GM21423 (cell line): ENCODE data around the gene SH3RF3.

Experiments
- ATAC-seq: cut with Tn5 transposase; IDR thresholded peaks from one replicate; pipeline ENCODE4 v1.9.1; 2021; ENCODE audit warnings: mild to moderate bottlenecking, moderate library complexity; ENCODE audit not compliant: unreplicated experiment

The SH3RF3 gene

DNA sequence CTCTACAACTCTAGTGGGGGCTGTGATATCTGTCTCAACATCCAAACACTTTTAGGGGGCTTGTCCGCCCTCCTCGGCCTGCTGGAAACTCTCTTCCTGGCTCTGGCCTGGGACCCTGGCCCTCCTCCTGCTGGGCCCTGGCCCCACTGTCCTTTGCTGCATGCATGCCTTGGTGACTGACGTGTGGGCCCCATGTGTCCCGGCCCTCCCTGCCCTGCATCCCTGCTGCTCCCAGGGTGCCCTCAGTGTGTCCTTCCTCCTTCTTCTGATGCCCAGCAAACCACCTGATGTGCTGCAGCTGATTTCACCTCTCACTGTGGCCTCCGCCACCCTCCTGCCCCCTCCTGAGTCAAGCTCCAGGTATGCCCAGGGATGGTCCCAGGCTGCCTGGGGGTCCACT is 383.1 kb downstream of the SH3RF3 start:
- no peak for ATAC-seq

DNA sequence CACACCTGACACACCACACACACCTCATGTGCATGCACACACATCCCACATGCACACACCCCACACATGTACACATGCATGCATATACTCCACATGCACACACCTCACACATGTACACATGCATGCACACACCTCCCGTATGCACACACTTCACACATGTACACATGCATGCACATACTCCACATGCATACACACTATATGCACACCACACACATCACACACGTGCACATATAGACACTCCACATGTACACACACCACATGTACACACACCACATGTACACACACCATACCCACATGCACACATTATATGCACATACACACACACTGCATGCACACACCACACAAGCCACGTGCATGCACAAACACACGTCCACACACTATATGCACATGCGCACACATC is 384.2 kb downstream of the SH3RF3 start:
- no peak for ATAC-seq

DNA sequence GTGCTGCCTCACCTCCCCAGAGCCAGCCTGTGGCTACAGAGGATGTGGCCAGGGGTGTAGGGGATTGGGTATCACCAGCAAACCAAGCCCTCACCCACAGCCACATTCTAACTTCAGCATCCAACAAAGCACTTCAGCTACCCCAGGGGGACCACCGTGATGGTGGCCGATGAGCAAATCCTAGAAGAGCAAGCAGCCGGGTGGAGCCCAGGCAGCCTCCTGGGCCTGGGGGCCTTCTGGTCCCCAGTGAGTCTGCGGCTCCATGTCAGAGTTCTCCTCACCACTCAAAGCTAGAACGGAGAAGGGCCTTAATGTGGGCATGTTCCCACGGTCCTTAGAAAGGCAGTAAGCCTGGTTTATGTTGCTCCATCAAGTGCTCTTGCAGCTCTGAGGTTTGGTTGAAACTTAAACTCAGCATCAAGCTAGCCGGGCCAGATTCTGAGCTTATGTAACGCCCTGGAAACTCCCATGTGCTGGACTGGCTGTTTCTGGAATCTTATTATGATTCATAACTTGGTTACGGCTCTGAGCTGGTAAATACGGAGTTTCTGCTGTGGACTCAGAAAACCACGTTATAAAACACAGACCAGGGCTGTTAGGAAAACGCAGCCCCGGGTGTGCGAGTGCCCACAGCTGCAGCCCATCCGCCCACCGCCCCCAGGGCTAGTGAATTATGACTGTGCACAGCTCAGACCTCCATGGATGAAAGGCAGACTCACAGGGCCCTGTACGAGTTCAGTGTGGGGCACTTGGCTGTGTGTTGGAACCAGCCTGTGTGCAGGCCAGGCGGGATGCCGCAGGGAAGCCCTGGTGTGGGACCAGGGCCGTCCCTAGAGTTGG is 385.0 kb downstream of the SH3RF3 start:
- ATAC-seq = peak; percentile 68

DNA sequence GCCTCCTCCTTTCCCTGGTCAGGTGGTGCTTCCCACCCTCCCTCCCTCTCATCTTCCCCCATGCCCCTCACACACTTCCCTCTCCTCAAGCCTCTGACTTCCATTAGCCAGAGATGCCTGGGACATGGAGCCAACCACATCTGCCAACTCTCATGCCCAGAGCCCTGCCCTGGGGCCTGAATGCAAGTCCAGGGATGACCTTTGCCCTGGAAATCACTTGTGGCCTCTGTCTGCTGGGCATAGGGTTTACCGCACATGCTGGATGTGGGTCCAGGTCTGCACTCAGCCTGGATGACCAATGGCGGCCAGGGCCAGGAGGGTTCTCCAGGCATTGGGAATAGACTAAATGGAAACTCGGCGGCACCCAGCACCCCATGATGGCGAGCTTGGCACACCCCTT is 385.9 kb downstream of the SH3RF3 start:
- ATAC-seq = no peak

GRCh38 chr2:109516445-109517117 is 387.6 kb downstream of the SH3RF3 start:
- no peak for ATAC-seq

GRCh38 chr2:109517118-109517889 is 388.3 kb downstream of the SH3RF3 start:
- ATAC-seq = no peak

DNA sequence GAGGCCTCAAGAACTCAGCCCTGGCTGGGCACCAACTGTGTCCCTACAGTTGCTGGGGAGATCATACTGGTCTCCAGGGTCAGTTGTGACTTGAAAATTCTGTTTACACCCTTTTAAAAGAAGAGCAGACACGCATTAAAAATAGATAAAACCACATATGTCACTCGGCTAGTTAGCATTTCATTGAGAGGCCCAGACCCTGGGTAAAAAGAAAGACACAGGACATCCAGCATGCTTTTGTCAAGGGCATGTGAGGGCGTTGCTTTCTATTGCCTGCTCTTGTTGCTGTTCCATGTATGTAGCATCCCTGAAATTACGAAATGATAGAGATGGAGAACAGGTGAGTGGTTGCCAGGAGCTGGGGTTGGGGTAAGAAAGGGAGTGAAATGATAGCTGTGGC is 390.5 kb downstream of the SH3RF3 start:
- no peak for ATAC-seq

- ATAC-seq = no peak
Observed at GRCh38 chr2:109521233-109522062, 392.4 kb downstream of the SH3RF3 start.

- ATAC-seq = no peak
Observed at GRCh38 chr2:109522063-109522374, 393.0 kb downstream of the SH3RF3 start.

DNA sequence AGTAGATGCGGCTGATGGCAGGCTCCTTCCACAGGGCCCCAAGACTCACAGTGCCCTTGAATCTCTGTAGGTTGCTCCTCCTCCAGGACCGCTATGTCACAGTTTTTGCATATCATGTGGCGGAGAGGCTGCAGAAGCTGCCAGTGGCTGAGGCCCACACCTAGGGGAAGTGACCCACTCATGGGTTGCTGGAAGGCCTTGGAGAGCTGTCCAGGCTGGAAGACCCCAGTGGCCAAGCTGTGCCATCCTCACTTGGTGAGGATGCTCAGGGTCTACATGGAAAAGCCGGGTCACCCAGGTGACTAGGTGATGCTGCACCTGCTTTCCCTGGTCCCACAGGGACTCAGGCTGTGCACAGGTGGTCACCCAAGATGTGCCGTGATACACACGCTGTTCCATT is 394.1 kb downstream of the SH3RF3 start:
- no peak for ATAC-seq

DNA sequence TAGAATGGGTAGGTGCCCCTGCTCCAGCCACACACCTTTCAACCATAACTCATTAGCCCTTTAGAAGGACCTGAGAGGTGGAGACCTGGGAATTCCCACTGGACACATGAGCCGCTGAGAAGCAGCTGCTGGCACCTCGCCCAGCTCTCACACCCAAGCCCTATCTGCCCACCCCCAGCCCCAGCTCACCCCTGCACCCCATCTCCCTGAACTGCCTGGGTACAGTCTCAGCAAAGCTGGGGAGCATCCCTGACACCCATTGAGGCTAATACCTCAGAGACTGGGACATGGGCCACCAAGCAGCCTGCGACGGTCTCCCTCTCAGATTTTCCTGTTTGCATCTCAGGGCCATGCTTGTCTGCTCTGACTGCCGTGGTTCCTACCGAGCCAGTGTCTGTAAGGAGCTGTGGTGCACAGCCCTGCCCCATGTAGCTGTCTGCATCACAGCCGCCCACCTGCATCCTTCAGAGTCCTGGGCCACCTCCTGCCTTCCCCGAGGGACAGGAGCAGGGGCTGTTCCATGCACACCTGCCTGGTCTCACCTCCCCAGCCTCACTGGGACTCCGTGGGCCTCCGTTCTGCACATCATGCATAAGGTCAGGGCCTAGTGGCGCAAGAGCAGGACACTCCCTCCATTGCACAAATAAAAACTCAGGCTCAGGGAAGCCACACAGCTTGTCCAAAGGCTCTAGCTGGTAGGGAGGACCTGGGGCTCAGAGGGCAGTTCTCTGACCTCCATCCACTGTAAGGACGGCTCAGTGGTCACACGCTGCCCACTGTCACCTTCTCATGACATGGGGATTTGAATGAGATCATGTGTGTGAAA is 394.7 kb downstream of the SH3RF3 start:
- ATAC-seq = no peak

GRCh38 chr2:109525836-109526235 is 396.8 kb downstream of the SH3RF3 start:
- ATAC-seq = no peak

DNA sequence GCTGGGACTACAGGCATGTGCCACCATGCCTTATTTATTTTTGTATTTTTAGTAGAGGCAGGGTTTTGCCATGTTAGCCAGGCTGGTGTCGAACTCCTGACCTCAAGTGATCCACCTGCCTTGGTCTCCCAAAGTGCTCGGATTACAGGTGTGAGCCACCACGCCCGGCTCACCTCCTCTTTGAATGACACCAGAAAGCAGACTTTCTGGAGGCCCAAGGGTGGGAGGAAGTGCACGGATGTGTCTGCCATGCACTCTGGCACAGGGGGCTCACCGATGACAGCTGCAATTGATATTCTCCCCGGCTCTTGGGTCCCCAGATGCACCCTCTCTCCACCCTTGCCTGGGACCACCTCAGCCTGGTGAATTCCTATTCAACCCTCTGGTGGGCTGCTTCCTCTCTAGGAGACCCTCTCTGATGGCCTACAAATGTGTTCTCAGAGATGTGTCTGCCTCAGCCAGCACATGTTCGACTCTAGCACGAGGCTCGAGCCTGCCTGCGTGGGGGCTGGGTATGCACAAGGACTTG is 397.5 kb downstream of the SH3RF3 start:
- ATAC-seq = no peak

DNA sequence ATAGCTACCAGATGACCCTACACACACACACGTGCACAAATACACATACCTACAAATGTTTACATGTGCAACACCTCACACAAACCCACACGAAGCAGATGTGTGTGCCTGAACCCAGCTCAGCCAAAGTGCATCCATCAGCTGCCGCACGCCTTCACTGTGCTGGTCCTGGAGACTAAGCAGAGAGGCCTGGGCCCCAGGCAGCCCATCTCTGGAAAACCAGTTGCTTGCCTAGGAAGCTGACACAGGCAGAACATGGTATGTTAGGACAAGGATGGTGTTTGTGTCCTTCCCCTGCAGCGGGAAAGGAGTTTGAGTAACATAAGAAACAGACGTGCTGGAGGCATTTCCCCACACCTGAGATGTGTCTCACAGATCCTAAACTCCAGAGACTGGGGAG is 398.1 kb downstream of the SH3RF3 start:
- no peak for ATAC-seq

DNA sequence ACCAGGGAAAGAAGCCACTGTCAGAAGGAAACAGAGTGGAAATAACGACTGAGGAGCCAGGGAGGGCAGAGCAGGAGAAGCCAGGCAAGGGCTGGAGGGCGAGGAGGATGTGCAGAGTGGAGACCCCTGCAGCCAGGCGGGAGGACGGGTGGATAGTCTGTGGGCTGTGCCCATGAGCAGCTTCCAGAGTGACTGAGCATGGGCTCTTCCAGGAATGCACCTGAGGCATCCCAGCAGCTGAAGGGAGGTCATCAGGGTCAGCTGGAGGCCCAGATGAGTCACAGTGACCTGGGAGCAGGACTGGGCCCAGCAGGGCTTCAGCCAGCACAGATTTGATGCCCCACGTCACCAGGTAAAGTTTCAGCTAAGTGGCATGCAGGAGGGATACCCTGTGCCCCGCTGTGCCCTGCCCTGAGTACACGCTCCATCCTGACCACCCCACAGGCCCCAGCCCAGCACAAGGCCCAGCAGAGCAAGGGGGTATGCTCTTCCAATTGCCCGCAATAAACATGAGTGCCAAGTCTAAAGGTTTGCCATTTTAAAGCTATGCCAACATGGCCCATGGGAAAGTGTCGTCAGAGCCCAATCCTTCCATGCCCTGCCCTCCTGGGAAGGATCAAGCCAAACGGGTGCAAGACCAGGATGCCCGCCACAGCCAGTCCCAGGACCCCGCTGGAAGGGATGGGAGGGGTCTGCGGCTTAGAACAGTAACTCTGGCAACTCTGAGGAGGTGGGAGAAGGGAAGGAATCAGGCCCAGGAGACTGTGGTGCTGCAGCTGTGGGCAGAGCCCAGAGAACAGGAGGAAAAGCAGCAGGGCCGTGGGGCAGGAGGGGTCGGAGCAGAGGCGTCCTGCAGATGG is 399.1 kb downstream of the SH3RF3 start:
- no peak for ATAC-seq

DNA sequence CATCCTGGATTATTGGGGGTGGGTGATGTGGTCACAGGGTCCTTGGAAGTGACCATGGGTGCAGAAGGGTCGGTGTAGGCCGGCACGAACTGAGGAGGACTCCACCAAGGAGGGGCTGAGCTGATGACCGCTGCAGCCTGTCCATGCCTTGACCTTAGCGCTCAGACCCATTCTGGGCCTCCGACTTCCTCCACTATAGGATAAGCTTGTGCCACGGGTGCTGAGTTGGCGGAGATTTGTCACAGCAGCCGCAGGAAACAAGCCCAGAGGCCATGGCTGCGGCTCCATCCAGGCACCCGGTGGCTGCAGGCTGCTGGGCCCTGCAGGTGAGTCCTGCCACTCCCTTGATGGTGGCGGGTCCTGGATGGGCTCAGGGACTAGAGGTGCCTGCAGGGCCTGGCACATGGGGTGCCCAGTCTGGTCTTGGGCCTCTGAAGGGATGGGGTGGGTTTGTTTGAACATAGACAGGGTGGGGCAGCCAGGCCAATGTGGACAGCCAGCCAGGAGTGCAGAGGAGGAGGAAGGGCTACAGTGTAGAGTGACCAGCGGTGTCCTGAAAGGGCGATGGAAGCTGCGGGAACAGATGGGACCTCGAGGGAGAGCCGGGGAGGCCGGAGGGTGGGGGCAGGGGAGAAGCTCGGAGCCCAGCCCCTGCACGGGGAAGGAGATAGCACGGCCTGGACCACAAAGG is 400.0 kb downstream of the SH3RF3 start:
- ATAC-seq = no peak

DNA sequence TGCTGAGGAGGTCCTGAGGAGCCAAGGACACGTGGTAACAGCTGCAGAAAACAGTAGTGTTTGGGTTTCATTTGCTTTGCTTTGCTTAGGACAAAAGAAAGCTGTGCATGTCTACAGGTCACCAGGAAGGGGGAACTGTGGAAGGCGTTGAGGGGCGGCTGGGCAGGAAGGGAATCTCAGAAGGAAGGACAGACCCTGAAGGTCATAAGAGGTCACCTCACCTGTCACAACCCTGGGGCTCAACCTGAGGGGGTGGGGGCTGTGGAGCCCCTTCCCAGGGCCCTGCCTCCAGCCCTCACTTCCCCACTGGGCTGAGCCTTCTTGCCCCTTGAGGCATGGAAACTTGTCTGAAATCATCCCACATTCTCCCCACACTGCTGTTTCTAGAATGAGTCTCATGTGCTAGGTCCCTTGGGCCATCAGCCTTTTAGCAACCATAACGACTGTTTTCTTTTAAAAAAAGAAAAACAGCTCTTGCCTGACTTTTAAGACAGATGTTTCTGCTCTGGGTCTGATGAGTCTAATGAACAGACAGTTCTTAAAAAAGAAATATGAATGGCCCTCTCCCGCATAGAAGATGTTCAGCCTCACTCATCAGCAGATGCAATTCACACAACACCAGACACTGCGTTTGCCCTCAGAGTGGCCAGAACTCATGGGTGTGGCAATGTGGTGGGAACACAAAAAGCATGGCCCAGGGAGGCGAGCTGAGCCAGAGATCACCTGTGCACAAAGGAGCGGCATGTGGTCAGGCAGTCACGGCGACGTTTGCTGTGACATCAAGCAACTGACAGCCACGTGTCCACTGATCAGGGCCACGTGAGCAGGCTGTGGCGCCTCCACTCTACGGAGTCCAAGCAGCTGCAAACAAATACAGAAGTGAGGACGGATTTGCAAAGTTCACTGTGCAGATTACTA is 400.8 kb downstream of the SH3RF3 start:
- ATAC-seq = no peak
